ENCODE measurements around the gene CCL5. TPM values are rescaled to one million over a fixed set of nuclear protein-coding genes. Genes with fewer than 3 reads are reported as not detected.
A peak's percentile ranks its signal among the peaks of the same experiment; 100 is the strongest.

The CCL5 gene
- total and polyA plus RNA-seq, 10 of the 15 experiments (the other 5 are each of a cell fraction or from before 2014, with no cell fraction given) = 45.7 to 186 (median 90.8) TPM

GRCh38 chr17:35890774-35891155 lies 10.6 kb upstream of the CCL5 start (continued):
- TF ChIP-seq BCLAF1 (IDR thresholded peaks at IDR 0.05) (no peak), SMAD5 (IDR thresholded peaks at IDR 0.05; ENCODE audit: low read depth) (no peak), MXI1 (IDR thresholded peaks at IDR 0.05; ENCODE audit: low read depth, low read length) (peak; percentile 53; the same call in 1 of the 2 replicates), IKZF2 (IDR thresholded peaks at IDR 0.05) (peak; percentile 81 to 95; a peak in 3 of 4 replicates), ZNF384 (IDR thresholded peaks at IDR 0.05; ENCODE audit: borderline replicate concordance, low read depth, low read length) (no peak), YY1 (IDR thresholded peaks at IDR 0.05; ENCODE audit: low read depth, low read length) (no peak), MEF2B (IDR thresholded peaks at IDR 0.05; ENCODE audit: partially characterized antibody, poor library complexity, severe bottlenecking) (peak; percentile 62), MTA3 (IDR thresholded peaks at IDR 0.05; ENCODE audit: borderline replicate concordance, low read length) (no peak), SIN3A (IDR thresholded peaks at IDR 0.05; ENCODE audit: low read depth, low read length) (peak; percentile 54; the same call in 1 of the 2 replicates), STAT1 (conservative IDR thresholded peaks at IDR 0.05) (no peak), HSF1 (IDR thresholded peaks at IDR 0.05; ENCODE audit: low read depth, low read length) (no peak), DPF2 (IDR thresholded peaks at IDR 0.05) (peak; percentile 75; the same call in 1 of the 2 replicates), EZH2 (IDR thresholded peaks at IDR 0.05; ENCODE audit: borderline replicate concordance, control insufficient read depth, low read depth, low read length) (no peak), STAT3 (IDR thresholded peaks at IDR 0.05; ENCODE audit: low read depth, low read length) (no peak), BCL3 (IDR thresholded peaks at IDR 0.05; ENCODE audit: borderline replicate concordance, insufficient read depth, low read depth, low read length, poor library complexity, severe bottlenecking) (no peak), JUNB (IDR thresholded peaks at IDR 0.05) (no peak), RAD51 (IDR thresholded peaks at IDR 0.05) (peak; percentile 69), ZNF592 (IDR thresholded peaks at IDR 0.05) (no peak)

All from GM12878 (cell line).